Panc1 (cell line): ENCODE data around the gene MAP6D1. TPM values are rescaled to one million over a fixed set of nuclear protein-coding genes. Genes with fewer than 3 reads are reported as not detected.

Source experiments
- ATAC-seq: fragments of 200-7000 bp; cut with Tn5 transposase; 2 replicates; pipeline ENCODE4 v1.9.1; 2020; ENCODE audit warnings: mild to moderate bottlenecking, moderate library complexity
- BruUV-seq: library from RNA; stranded (reverse); fragments of 400-500 nt; replicated peaks from 2 replicates; lab custom pipeline; 2021; lab: Mats Ljungman, UMichigan
- CTCF ChIA-PET: fragments of 300-600 bp; sonication (Branson Sonifier 250); formaldehyde crosslinking; loops from one replicate; lab custom pipeline; 2022; ENCODE audit warnings: antibody characterized with exemption; lab: Charles Lee
- POLR2A ChIA-PET: fragments of 300-600 bp; sonication (Branson Sonifier 250); formaldehyde crosslinking; loops from one replicate; lab custom pipeline; 2022; ENCODE audit warnings: antibody characterized with exemption; lab: Charles Lee
- DNase-seq: peaks from one replicate; pipeline ENCODE4 v3.0.0-alpha.2; 2010; ENCODE audit warnings: low read depth, low spot score
- H3K27ac ChIP-seq: 2 replicates; pipeline ENCODE4 v1.5.1; 2011; ENCODE audit warnings: mild to moderate bottlenecking, low read length, inconsistent platforms
- H3K27me3 ChIP-seq: fragments of 200-500 bp; sonication (Bioruptor generic); 2 replicates; pipeline ENCODE4 v1.6.0; 2014; ENCODE audit warnings: low read length, inconsistent platforms; ENCODE audit not compliant: control insufficient read depth, insufficient read depth
- H3K36me3 ChIP-seq: fragments of 200-500 bp; sonication (Bioruptor generic); 2 replicates; pipeline ENCODE4 v1.5.1; 2014; ENCODE audit warnings: inconsistent platforms, mild to moderate bottlenecking, low read length, moderate library complexity; ENCODE audit not compliant: control insufficient read depth, insufficient read depth
- H3K4me1 ChIP-seq: 2 replicates; pipeline ENCODE4 v1.5.1; 2011; ENCODE audit warnings: inconsistent platforms, mild to moderate bottlenecking, low read length, moderate library complexity; ENCODE audit not compliant: control insufficient read depth, insufficient read depth
- H3K4me3 ChIP-seq, 2 experiments: 2 replicates each; pipeline ENCODE4 v1.5.1; 2011 to 2012; ENCODE audit warnings: low read depth in 2 of 2, low read length in 2 of 2, mild to moderate bottlenecking in 2 of 2, inconsistent platforms in 1 of 2, moderate library complexity in 1 of 2
- H3K9me3 ChIP-seq: fragments of 200-500 bp; sonication (Bioruptor generic); 2 replicates; pipeline ENCODE4 v1.5.1; 2014; ENCODE audit warnings: low read depth, mild to moderate bottlenecking, inconsistent platforms, low read length, moderate library complexity; ENCODE audit not compliant: control insufficient read depth, insufficient read depth
- CTCF ChIP-seq: fragments of 450-650 bp; IDR thresholded peaks from 2 replicates; pipeline ENCODE4 v1.5.1; 2017; ENCODE audit warnings: mild to moderate bottlenecking
- POLR2AphosphoS5 ChIP-seq: IDR thresholded peaks from 2 replicates; pipeline ENCODE4 v1.6.1; 2012; ENCODE audit warnings: mild to moderate bottlenecking, low read depth, low read length, moderate library complexity
- REST ChIP-seq, 2 experiments: IDR thresholded peaks; 2 replicates each; pipeline ENCODE4 v1.6.1; 2011 to 2012; ENCODE audit warnings: low read depth in 2 of 2, control low read depth in 1 of 2, low read length in 1 of 2, mild to moderate bottlenecking in 1 of 2, moderate library complexity in 1 of 2; ENCODE audit not compliant: insufficient read depth in 1 of 2
- SIN3A ChIP-seq: IDR thresholded peaks from 2 replicates; pipeline ENCODE4 v1.6.1; 2012; ENCODE audit warnings: low read depth, mild to moderate bottlenecking, low read length, moderate library complexity, borderline replicate concordance; ENCODE audit not compliant: insufficient read depth
- TCF7L2 ChIP-seq: IDR thresholded peaks from 2 replicates; pipeline ENCODE4 v1.6.1; 2011; ENCODE audit warnings: mild to moderate bottlenecking, low read depth, low read length, inconsistent platforms
- in situ Hi-C: cut with HindIII; loops from 2 replicates; pipeline ENCODE4 v1.10.0; 2016; ENCODE audit warnings: low sequenced_read_pairs, low pct_unique_long_range_greater_than_20kb
- intact Hi-C: fragments of 100-400 bp; cut with micrococcal nuclease; formaldehyde crosslinking; loops from one replicate; pipeline ENCODE4 v1.10.0; 2022; ENCODE audit not compliant: unreplicated experiment
- total RNA-seq: library from RNA; stranded (reverse); gene quantifications from one replicate; pipeline ENCODE4 v1.2.1, GENCODE V29; 2021; ENCODE audit not compliant: unreplicated experiment

MAP6D1 gene
- total RNA-seq, 1 experiment from 2014 or later, result 7.9 TPM

- intact Hi-C loops (no loop called here), in situ Hi-C loops (no loop called here)
- Histone ChIP-seq H3K4me3 (no peak overlapping the region), H3K27me3 (no peaks in the 10 kb centered on the region), H3K27ac (no peak overlapping the region), H3K4me1 (no peaks in the 10 kb centered on the region), H3K9me3 (no peaks in the 10 kb centered on the region), H3K36me3 (peaks cover 18% of the 10 kb centered on the region; the same call in 1 of the 2 replicates)
- TSS peak; percentile 60 for BruUV-seq
- no peak for TF ChIP-seq REST (IDR thresholded peaks at IDR 0.05; ENCODE audit: insufficient read depth in 1 of 2, low read depth in 2 of 2, low read length in 1 of 2)
- no peak for TF ChIP-seq CTCF
- no peak for TF ChIP-seq SIN3A
- ChIA-PET CTCF (no interaction called here), POLR2A (no interaction called here)
- ATAC-seq, result no peak
- DNase-seq, result no peak
These were observed 14.5 kb downstream of the MAP6D1 start for GRCh38 chr3:183810643-183811594.

- ATAC-seq (no peak), DNase-seq (no peak)
- in situ Hi-C loops, result no loop called here
- BruUV-seq, result no TSS peak
- Histone ChIP-seq H3K27ac (no peak overlapping the region), H3K9me3 (no peaks in the 10 kb centered on the region), H3K4me3 (no peak overlapping the region), H3K36me3 (peaks cover 18% of the 10 kb centered on the region; the same call in 1 of the 2 replicates), H3K4me1 (no peaks in the 10 kb centered on the region), H3K27me3 (no peaks in the 10 kb centered on the region)
- intact Hi-C loops, result no loop called here
- no peak for TF ChIP-seq CTCF
- TF ChIP-seq REST (IDR thresholded peaks at IDR 0.05; ENCODE audit: insufficient read depth in 1 of 2, low read depth in 2 of 2, low read length in 1 of 2), result no peak
- no peak for TF ChIP-seq TCF7L2
- no peak for TF ChIP-seq POLR2AphosphoS5
- no peak for TF ChIP-seq SIN3A
- CTCF ChIA-PET, result no interaction called here
- POLR2A ChIA-PET, result no interaction called here
These were observed 16.1 kb downstream of the MAP6D1 start for GRCh38 chr3:183809270-183809669.
